Stimulated activated CD4-positive, alpha-beta T cell treated with anti-CD3 and anti-CD28 coated beads, Interleukin-15, amount 100 ng/mL, for 24 hours (primary cell): ENCODE results near the gene NKAIN2.
"Not testable (repeated sequence)": the region's sequence is repeated elsewhere in the genome, so short reads cannot be mapped to it uniquely, and the experiment has no call there.

Source experiments
- DNase-seq: peaks from one replicate; pipeline ENCODE4 v3.0.0-alpha.2; 2020

The NKAIN2 gene

DNA sequence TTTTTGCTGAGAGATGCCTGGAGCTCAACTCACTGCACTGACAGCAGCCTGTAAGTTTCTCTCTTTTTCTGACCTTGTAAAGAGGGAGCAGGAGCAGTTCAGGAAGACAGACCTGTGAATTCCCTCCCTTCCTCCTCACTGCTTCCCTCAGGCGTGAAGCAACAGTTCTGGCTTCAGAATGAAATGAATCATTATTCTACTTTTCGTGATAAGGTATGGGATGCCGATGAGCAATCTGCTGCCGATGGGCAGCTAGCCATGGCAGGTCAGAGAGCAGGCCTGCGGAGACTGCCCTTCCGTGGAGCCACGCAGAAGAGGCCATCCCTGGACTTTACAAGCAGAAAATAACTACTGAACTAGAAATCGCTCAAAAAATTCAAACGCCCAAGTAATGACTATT lies 732.1 kb downstream of the NKAIN2 start:
- DNase-seq, result no peak

DNA sequence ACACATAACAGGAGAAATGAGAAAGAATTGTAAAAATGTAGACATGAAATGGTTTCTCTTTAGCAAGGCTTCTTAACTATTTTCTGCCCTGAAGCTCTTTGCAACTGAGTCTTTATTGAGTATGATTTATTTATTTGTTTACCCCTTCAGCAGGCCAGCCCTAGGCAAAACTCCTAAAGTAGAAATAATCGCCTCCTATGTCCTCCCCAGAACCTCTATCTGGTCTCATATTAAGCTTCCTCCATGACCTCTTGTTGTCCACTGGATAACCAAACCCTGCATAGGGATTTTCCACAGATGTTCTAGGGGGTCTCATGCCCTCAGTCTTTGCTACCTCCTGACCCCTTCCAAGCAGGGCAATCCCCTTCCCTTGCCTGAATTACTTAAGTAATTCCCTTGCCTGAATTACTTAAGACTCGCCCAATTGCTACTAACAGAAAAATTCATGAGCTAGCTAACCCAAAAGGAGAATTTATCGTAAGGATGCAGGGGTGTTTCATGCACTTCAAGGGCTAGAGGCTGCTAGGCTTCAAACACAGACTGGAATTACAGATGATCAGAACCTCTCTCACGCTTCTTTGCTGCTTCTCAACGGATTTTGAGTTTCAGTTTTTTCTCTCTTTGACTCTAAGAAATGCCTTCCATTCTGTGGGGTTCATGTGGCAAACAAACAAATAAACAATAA lies 732.6 kb downstream of the NKAIN2 start:
- no peak for DNase-seq

DNA sequence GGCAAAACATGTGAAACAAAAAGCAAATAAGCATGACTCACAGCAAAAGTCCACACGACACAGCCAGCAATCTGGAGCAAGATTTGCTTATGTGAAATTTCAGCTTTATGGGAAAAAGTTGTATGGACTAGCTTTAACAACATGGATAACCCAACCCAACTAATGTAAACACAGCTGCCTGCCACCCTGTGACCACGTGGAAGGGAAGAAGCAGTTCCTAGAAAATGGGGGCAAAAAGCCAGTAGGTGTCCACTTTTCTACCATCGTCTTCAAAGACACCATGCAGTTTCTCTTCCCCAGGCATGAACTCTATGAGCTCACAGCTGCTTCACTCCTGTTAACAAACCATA lies 733.2 kb downstream of the NKAIN2 start:
- no peak for DNase-seq

- no peak for DNase-seq
These were observed 735.4 kb downstream of the NKAIN2 start for GRCh38 chr6:124539096-124539495.

DNA sequence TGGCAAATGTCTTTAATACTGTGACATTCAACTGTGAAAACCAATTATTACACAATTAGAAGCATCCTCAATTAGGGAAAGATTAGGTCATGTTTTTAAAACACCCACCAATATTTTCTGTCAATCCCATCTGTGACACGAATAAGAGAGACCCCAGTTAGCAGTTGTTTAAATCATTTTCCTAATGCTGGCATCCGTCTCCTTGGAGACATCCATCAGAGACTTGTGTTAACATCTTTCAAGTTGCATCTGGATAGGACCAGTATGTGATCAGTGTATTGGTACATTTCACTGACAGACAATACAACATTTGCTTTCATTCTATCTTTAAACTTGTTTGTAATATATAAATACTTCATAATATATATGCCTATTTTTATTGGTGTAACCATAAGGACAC lies 737.9 kb downstream of the NKAIN2 start:
- DNase-seq, result no peak

GRCh38 chr6:124546601-124547000 lies 742.9 kb downstream of the NKAIN2 start:
- DNase-seq, result no peak

GRCh38 chr6:124551711-124552233 lies 748.1 kb downstream of the NKAIN2 start:
- DNase-seq, result no peak

DNA sequence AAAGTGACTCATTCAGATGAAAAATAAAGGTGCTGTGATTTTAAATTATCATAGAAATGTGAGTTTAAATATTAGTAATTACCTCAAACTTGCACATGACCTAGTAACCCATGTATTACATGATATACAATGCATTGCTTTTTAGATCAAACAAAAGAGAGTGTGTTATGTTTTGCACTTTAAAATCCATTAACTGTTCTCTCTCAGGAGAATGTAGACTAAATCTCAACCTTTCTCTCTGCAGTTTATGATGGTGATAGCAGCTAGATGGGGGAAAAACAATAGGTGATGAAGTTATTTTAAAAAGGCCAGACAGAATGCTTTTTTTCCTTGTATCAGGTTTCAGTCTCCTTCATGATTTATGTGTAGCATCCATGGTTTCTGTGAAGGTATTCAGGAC lies 754.2 kb downstream of the NKAIN2 start:
- no peak for DNase-seq

DNA sequence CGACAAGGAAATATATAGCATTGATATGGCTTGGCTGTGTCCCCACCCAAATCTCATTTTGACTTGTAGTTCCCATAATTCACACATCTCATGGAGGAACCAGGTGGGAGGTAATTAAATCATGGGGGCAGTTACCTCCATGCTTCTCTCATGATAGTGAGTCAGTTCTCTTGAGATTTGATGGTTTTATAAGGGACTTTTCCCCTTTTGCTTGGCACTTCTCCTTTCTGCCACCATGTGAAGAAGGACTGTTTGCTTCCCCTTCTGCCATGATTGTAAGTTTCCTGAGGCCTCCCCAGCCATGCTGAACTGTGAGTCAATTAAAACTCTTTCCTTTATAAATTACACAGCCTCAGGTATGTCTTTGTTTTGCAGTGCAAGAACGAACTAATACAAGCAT lies 756.4 kb downstream of the NKAIN2 start:
- not testable (repeated sequence) for DNase-seq

DNA sequence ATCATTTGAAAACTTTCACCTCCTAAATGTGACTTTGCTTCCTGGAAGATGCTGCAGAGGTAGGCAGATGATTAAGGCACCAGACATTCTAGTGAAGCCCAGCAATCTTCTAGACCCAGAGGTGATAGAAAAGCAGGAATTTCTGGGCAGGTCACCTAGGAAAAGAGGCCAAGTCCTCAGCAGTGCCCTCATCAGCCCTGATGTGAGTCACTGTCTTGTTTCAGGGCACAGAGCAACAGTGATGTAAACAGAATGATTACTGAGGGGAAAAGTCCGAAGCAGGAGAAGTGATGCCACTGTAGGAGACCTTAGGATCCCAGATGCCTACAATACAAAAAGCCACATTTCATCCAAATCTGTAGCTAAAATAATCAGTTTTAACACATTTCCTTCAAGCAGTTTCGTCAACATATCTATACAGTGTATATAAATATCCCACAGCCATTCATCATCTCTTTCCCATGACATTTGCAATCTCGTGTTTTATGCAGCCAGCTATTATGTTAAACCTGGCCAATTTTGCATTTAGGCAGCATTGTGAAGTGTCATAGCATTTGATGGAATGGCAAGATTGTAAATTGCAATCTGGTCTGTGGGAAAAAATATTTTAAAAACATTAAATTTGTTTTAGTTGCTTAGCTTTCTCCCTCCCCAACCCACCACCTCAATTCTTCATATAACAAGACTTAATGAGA lies 757.4 kb downstream of the NKAIN2 start:
- DNase-seq, result no peak

GRCh38 chr6:124561635-124562130 lies 758.0 kb downstream of the NKAIN2 start:
- DNase-seq, result no peak

DNA sequence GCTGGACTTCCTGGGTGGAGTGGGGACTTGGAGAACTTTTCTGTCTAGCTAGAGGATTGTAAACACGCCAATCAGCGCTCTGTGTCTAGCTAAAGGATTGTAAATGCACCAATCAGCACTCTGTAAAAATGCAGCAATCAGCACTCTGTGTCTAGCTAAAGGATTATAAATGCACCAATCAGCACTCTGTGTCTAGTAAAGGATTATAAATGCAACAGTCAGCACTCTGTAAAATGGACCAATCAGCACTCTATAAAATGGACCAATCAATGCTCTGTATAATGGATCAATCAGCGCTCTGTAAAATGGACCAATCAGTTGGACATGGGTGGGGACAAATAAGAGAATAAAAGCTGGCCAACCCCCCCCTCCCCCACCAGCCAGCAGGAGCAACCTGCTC lies 760.5 kb downstream of the NKAIN2 start:
- not testable (repeated sequence) for DNase-seq

- DNase-seq, result no peak
These were observed 763.7 kb downstream of the NKAIN2 start for GRCh38 chr6:124567401-124567800.

GRCh38 chr6:124573953-124574352 lies 770.3 kb downstream of the NKAIN2 start:
- no peak for DNase-seq

- DNase-seq, result no peak
These were observed 774.1 kb downstream of the NKAIN2 start for GRCh38 chr6:124577734-124578281.

- no peak for DNase-seq
These were observed 786.3 kb downstream of the NKAIN2 start for GRCh38 chr6:124590001-124590400.

GRCh38 chr6:124599656-124600055 lies 796.0 kb downstream of the NKAIN2 start:
- DNase-seq, result no peak

DNA sequence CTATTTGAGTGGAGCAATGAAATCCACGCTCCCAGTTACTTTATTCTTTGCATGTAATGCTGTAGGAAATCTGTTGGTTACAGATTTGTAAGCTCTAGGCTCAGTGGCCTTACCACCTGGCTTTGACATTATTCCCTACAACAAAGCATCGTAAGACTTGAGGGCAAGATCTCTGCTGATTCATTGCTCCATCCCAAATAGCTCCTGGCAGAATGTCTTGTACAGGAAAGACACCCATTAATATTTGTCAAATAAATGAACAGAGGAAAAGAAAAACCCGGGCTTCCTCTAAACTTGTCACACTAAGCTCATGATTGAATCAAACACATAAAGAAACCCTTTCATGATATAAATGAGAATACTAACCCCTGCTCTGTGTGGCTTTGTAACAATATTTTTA lies 801.1 kb downstream of the NKAIN2 start:
- DNase-seq, result no peak

DNA sequence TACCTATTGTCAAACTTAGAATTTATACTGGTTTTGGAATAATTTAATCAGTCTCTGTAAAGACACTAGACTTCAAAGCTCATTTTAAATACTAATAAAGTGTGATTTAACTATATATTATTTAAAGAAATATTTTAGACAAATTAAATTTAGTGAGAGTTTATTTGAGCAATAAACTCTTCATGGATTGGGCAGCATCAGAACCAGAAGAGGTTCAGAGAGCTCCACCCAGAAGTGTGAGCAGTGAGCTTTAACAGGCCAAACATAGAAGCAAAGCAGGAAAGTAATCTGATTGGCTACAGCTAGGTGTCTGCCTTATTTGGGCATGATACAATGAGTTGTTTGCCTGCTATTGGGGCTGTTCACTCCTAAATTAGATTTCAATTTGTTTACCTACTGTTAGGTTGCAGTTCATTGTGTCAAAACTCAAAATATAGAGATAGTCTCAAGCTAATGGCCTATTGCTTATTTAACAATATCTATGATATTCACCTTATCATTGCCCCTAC lies 803.5 kb downstream of the NKAIN2 start:
- DNase-seq, result no peak

- DNase-seq, result no peak
These were observed 809.4 kb downstream of the NKAIN2 start for GRCh38 chr6:124613031-124613430.

- DNase-seq, result no peak
These were observed 818.7 kb downstream of the NKAIN2 start for GRCh38 chr6:124622351-124622750.

DNA sequence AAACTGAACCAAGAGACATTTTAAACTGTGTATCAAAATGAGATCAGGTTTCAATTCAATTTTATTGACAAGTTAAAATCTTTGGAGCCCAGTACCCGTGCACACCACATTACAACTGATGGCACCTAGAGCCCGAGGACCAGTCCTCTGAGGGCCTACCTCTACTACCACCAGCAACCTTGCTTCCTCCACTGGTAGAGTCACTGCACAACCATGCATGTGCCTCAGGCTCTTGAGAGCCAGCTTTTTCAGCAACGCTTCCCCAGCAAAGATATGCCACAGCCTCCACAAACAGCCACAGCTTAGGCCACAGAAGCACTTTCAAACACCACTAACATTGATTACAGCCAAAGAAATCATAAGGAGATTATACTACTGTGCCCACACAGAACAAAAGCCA lies 830.0 kb downstream of the NKAIN2 start:
- no peak for DNase-seq

GRCh38 chr6:124640432-124640831 lies 836.8 kb downstream of the NKAIN2 start:
- no peak for DNase-seq

DNA sequence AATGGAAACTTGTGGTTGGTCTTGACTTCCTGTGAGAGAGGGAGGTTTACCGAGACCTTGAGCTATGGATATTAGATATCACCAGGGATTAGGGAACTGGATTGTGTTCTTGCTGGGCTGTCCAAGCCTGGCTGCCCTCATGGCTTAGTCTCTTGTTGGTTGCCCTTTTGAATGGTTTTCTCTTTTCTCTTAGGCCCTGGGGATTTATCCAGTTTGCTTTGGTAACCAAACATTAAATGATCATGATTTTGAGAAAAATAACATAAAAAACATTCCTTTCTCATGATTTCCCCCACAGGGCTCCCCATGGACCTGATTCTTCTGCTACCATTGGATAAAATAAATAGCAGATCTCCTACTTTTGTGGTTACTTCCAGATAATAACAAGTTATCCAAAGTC lies 852.2 kb downstream of the NKAIN2 start:
- no peak for DNase-seq
